OCI-LY7 (cell line): Measurements from ENCODE around the gene TEAD2. TPM values are rescaled to one million over a fixed set of nuclear protein-coding genes. Genes with fewer than 3 reads are reported as not detected.

Experiments
- BruUV-seq: library from RNA; stranded (reverse); fragments of 400-500 nt; replicated peaks from 2 replicates; lab custom pipeline; 2021; lab: Mats Ljungman, UMichigan
- CTCF ChIA-PET: fragments of 300-600 bp; sonication (Branson Sonifier 250); formaldehyde crosslinking; loops from one replicate; lab custom pipeline; 2022; ENCODE audit warnings: antibody characterized with exemption; ENCODE audit not compliant: unreplicated experiment; lab: Charles Lee
- POLR2A ChIA-PET: fragments of 300-600 bp; sonication (Branson Sonifier 250); formaldehyde crosslinking; loops from one replicate; lab custom pipeline; 2022; ENCODE audit warnings: antibody characterized with exemption; lab: Charles Lee
- DNase-seq: peaks from one replicate; pipeline ENCODE4 v3.0.0-alpha.2; 2015; ENCODE audit warnings: low spot score
- H2AFZ ChIP-seq: fragments of 200-600 bp; sonication (generic), shearing (Covaris generic); 2 replicates; pipeline ENCODE4 v1.6.1; 2014; ENCODE audit warnings: mild to moderate bottlenecking, antibody characterized with exemption, low read length, moderate library complexity
- H3K27ac ChIP-seq: fragments of 200-600 bp; sonication (generic); 2 replicates; pipeline ENCODE4 v1.5.1; 2014; ENCODE audit warnings: mixed run types, low read depth, mild to moderate bottlenecking, moderate library complexity, low read length, inconsistent platforms; ENCODE audit not compliant: poor library complexity, severe bottlenecking
- H3K36me3 ChIP-seq: fragments of 200-600 bp; sonication (generic); 2 replicates; pipeline ENCODE4 v1.6.1; 2014; ENCODE audit warnings: mild to moderate bottlenecking, antibody characterized with exemption, low read length, moderate library complexity, mixed read lengths; ENCODE audit not compliant: insufficient read depth
- H3K4me1 ChIP-seq: fragments of 200-600 bp; sonication (generic); 2 replicates; pipeline ENCODE4 v1.5.1; 2014; ENCODE audit warnings: mild to moderate bottlenecking, low read length; ENCODE audit not compliant: insufficient read depth, poor library complexity, severe bottlenecking
- H3K4me2 ChIP-seq: fragments of 200-600 bp; sonication (generic); 2 replicates; pipeline ENCODE4 v1.6.1; 2014; ENCODE audit warnings: mild to moderate bottlenecking, low read length
- H3K4me3 ChIP-seq: fragments of 200-600 bp; sonication (generic); 2 replicates; pipeline ENCODE4 v1.5.1; 2014; ENCODE audit warnings: mild to moderate bottlenecking, low read depth, low read length; ENCODE audit not compliant: poor library complexity, severe bottlenecking
- H3K79me2 ChIP-seq: fragments of 200-600 bp; sonication (generic); 2 replicates; pipeline ENCODE4 v1.6.1; 2016; ENCODE audit warnings: low read depth, mild to moderate bottlenecking, low read length, moderate library complexity, mixed read lengths; ENCODE audit not compliant: insufficient read depth
- H3K9me2 ChIP-seq: fragments of 200-600 bp; sonication (generic); 2 replicates; pipeline ENCODE4 v1.6.1; 2016; ENCODE audit warnings: mild to moderate bottlenecking, low read length, mixed read lengths; ENCODE audit not compliant: insufficient read depth
- H3K9me3 ChIP-seq: fragments of 200-600 bp; sonication (generic); 2 replicates; pipeline ENCODE4 v1.6.1; 2014; ENCODE audit warnings: mild to moderate bottlenecking, mixed run types, low read length, mixed read lengths
- H4K20me1 ChIP-seq: fragments of 200-600 bp; sonication (generic); 2 replicates; pipeline ENCODE4 v1.6.1; 2014; ENCODE audit warnings: mild to moderate bottlenecking, antibody characterized with exemption, low read length, moderate library complexity, mixed read lengths; ENCODE audit not compliant: insufficient read depth
- EZH2phosphoT487 ChIP-seq: fragments of 200-600 bp; sonication (generic); IDR thresholded peaks from 2 replicates; pipeline ENCODE4 v1.6.1; 2018; ENCODE audit warnings: low read depth, borderline replicate concordance, mild to moderate bottlenecking, mixed run types, antibody characterized with exemption, low read length, moderate library complexity, mixed read lengths
- intact Hi-C: fragments of 100-400 bp; cut with micrococcal nuclease; formaldehyde crosslinking; loops from one replicate; pipeline ENCODE4 v1.10.0; 2022; ENCODE audit not compliant: unreplicated experiment
- total RNA-seq, 2 experiments: library from RNA; depleted of rRNA in 1 of 2; stranded (reverse); fragments of >200 nt in 1 of 2; shearing (Covaris generic) in 1 of 2; gene quantifications; 2 replicates each; pipeline ENCODE4 v1.2.3, GENCODE V29; 2014 to 2022
- TF ChIP-seq, protein P1 (sequence below): fragments of 200-600 bp; sonication (generic); conservative IDR thresholded peaks from 2 replicates; pipeline ENCODE4 v1.5.1; 2014; ENCODE audit warnings: mild to moderate bottlenecking, antibody characterized with exemption, low read length, moderate library complexity, mixed read lengths

TEAD2 gene
- total RNA-seq, 2 experiments from 2014 or later = 4.9 to 5.3 TPM

DNA sequence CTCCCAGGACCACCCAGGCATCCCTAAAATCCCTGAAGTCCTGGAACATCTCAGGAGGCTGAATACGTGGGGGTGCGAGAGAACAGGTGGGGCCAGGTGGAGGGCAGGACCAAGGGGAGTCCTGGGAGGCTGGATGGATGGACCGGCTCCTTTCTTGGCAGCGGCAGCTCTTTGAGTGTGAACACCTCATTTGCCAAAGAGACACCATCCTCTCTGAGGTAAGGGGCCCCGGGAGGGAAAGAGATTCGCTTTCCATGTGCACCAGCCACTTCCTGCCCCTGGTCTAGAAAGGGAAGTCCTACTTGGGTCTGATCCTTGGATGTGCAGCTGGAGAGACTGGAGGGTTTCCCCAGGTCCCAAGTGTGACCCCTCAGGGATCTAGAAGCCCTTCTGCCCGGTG lies 44.9 kb upstream of the TEAD2 start:
- CTCF ChIA-PET = no interaction called here

DNA sequence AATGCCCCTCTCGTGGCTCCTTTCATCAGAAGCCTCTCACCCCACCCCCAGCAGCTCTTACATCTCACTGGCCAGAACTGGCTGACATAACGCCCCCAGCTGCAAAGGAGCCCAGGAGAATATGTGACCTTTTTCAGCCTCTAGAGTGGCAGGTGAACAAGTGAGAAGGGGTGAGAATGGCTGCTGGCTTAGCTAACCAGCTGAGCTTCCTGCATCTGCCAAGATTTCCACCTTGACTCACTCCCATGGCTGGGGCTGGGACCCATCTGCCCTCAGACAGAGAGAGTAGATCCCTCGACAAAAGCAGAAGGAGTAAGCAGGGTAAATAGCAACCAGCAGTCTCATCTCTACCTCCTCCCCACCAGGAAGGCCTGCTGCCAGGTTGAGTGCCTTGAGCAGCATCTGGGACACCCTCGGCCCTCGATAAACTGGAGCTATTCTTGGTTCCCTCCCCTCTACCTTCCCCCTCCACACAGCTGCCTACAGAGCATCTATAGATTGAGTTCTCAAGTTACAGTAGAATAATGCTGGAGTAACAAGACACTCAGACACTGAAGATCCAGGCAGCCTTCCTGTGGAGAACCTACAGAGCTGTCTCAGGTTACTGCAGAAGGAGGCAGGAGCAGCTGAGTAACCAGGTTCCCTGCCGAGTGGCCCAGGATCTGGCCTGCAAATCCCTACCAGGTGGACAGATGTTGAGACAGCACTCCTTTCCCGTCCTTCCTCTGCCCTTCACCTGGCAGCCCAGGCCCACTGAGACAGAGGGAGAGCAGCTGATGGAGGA lies 41.4 kb upstream of the TEAD2 start:
- no peaks in the 10 kb centered on the region for H3K79me2 ChIP-seq
- BruUV-seq = TSS peak; percentile 77
- H3K9me3 ChIP-seq = no peaks in the 10 kb centered on the region
- H3K4me1 ChIP-seq = peaks cover 83% of the 10 kb centered on the region
- peak overlapping the region; percentile 26; the same call in 1 of the 2 replicates for H2AFZ ChIP-seq
- ChIA-PET POLR2A (interaction anchor here (0.9 to 1.6 kb wide), 4 partner anchors 12 to 66 kb away, joined by 3 to 5 read pairs (median 4); no protein-coding TSS in a partner anchor), CTCF (interaction anchor here (0.5 to 0.7 kb wide), 4 partner anchors 15 to 75 kb away, joined by 3 to 7 read pairs (median 5); no protein-coding TSS in a partner anchor)
- H4K20me1 ChIP-seq = no peaks in the 10 kb centered on the region
- peak overlapping the region; percentile 95 for H3K27ac ChIP-seq
- TF ChIP-seq, protein P1, sequence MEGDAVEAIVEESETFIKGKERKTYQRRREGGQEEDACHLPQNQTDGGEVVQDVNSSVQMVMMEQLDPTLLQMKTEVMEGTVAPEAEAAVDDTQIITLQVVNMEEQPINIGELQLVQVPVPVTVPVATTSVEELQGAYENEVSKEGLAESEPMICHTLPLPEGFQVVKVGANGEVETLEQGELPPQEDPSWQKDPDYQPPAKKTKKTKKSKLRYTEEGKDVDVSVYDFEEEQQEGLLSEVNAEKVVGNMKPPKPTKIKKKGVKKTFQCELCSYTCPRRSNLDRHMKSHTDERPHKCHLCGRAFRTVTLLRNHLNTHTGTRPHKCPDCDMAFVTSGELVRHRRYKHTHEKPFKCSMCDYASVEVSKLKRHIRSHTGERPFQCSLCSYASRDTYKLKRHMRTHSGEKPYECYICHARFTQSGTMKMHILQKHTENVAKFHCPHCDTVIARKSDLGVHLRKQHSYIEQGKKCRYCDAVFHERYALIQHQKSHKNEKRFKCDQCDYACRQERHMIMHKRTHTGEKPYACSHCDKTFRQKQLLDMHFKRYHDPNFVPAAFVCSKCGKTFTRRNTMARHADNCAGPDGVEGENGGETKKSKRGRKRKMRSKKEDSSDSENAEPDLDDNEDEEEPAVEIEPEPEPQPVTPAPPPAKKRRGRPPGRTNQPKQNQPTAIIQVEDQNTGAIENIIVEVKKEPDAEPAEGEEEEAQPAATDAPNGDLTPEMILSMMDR = no peak
- no peak for TF ChIP-seq EZH2phosphoT487
- intact Hi-C loops = no loop called here
- H3K9me2 ChIP-seq = no peaks in the 10 kb centered on the region
- DNase-seq = peak; percentile 95
- peak overlapping the region; percentile 38 for H3K4me3 ChIP-seq
- H3K36me3 ChIP-seq = no peaks in the 10 kb centered on the region
- H3K4me2 ChIP-seq = peak overlapping the region; percentile 72

More for the DNA sequence above, 44.9 kb upstream of the TEAD2 start:
- H4K20me1 ChIP-seq = no peaks in the 10 kb centered on the region
- BruUV-seq = no TSS peak
- DNase-seq = no peak
- POLR2A ChIA-PET = interaction anchor here (1.0 kb wide), 1 partner anchor 19 kb away, joined by 3 read pairs; the partner anchor contains the start of gene KASH5
- H3K9me3 ChIP-seq = no peaks in the 10 kb centered on the region
- TF ChIP-seq, protein P1 = no peak
- TF ChIP-seq EZH2phosphoT487 = no peak
- H3K79me2 ChIP-seq = no peaks in the 10 kb centered on the region
- H3K9me2 ChIP-seq = no peaks in the 10 kb centered on the region
- H3K36me3 ChIP-seq = no peaks in the 10 kb centered on the region
- H2AFZ ChIP-seq = no peak overlapping the region
- intact Hi-C loops = no loop called here
- no peak overlapping the region for H3K4me3 ChIP-seq
- no peak overlapping the region for H3K4me2 ChIP-seq
- H3K27ac ChIP-seq = no peak overlapping the region
- peaks cover 94% of the 10 kb centered on the region for H3K4me1 ChIP-seq

DNA sequence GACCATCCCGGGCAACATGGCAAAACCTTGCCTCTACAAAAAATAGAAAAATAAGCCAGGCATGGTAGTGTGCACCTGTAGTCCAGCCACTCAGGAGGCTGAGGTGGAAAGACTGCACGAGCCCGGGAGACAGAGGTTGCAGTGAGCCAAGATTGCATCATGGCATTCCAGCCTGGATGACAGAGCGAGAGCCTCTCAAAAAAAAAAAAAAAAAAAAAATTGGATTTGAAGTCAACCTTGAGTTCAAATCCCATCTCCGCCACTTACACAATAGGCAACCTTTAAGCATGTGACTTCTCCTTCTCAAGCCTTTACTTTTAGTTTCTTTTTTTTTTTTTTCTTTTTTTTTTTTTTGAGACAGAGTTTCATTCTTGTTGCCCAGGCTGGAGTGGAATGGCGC lies 37.8 kb upstream of the TEAD2 start:
- DNase-seq = no peak
- no peak for TF ChIP-seq EZH2phosphoT487
- TF ChIP-seq, protein P1 = no peak
- POLR2A ChIA-PET = interaction anchor here (0.5 kb wide), 1 partner anchor 353 kb away, joined by 3 read pairs; no protein-coding TSS in a partner anchor
- H3K4me2 ChIP-seq = no peak overlapping the region
- no peaks in the 10 kb centered on the region for H4K20me1 ChIP-seq
- H3K27ac ChIP-seq = no peak overlapping the region
- no TSS peak for BruUV-seq
- peaks cover 62% of the 10 kb centered on the region for H3K4me1 ChIP-seq
- CTCF ChIA-PET = no interaction called here
- no peak overlapping the region for H3K4me3 ChIP-seq
- H3K36me3 ChIP-seq = no peaks in the 10 kb centered on the region
- H3K9me3 ChIP-seq = no peaks in the 10 kb centered on the region
- intact Hi-C loops = no loop called here
- no peaks in the 10 kb centered on the region for H3K9me2 ChIP-seq
- no peak overlapping the region for H2AFZ ChIP-seq
- no peaks in the 10 kb centered on the region for H3K79me2 ChIP-seq
